Common myeloid progenitor, CD34-positive (primary cell): ENCODE results near the gene MLXIP.
"Not testable (repeated sequence)": the region's sequence is repeated elsewhere in the genome, so short reads cannot be mapped to it uniquely, and the experiment has no call there.

Experiments used
- CTCF ChIA-PET: fragments of 350-600 bp; sonication (Branson Sonifier 250); formaldehyde crosslinking; loops from one replicate; lab custom pipeline; 2021; ENCODE audit warnings: antibody characterized with exemption; lab: Charles Lee
- POLR2A ChIA-PET: fragments of 350-600 bp; sonication (Branson Sonifier 250); formaldehyde crosslinking; loops from one replicate; lab custom pipeline; 2021; ENCODE audit warnings: antibody characterized with exemption; lab: Charles Lee
- DNase-seq, 3 donors: peaks; one replicate each; pipeline versions ENCODE4 v3.0.0 to v3.0.0-alpha.2; 2013
- H3K27ac ChIP-seq, 2 experiments: 1 replicate in 1 of 2; 2 replicates in 1 of 2; pipeline ENCODE4 v1.7.0; 2013; ENCODE audit warnings: inconsistent platforms in 2 of 2, low read length in 2 of 2, mild to moderate bottlenecking in 2 of 2, low read depth in 1 of 2, moderate library complexity in 1 of 2; ENCODE audit not compliant: severe bottlenecking in 2 of 2, insufficient read depth in 1 of 2, poor library complexity in 1 of 2
- H3K27me3 ChIP-seq, 5 experiments: replicated peaks in 2 of 5; 1 replicate in 3 of 5; 2 replicates in 2 of 5; pipeline versions ENCODE4 v1.6.1 to v1.7.0; 2013; ENCODE audit warnings: low read length in 4 of 5, mild to moderate bottlenecking in 2 of 5, moderate library complexity in 2 of 5, inconsistent platforms in 1 of 5; ENCODE audit not compliant: insufficient read depth in 5 of 5, control insufficient read depth in 4 of 5
- H3K36me3 ChIP-seq, 4 experiments: 1 replicate in 2 of 4; 2 replicates in 2 of 4; pipeline versions ENCODE4 v1.6.1 to v1.7.0; 2013; ENCODE audit warnings: low read length in 3 of 4, control low read depth in 1 of 4, mild to moderate bottlenecking in 1 of 4; ENCODE audit not compliant: control insufficient read depth in 4 of 4, insufficient read depth in 4 of 4
- H3K4me1 ChIP-seq, 4 experiments: 1 replicate in 3 of 4; 2 replicates in 1 of 4; pipeline versions ENCODE4 v1.6.1 to v1.7.1; 2013; ENCODE audit warnings: low read length in 3 of 4, mild to moderate bottlenecking in 3 of 4, control low read depth in 1 of 4, inconsistent platforms in 1 of 4, moderate library complexity in 1 of 4; ENCODE audit not compliant: control insufficient read depth in 4 of 4, insufficient read depth in 4 of 4; ENCODE audit errors: control extremely low read depth in 1 of 4
- H3K4me3 ChIP-seq, 7 experiments: 1 replicate in 4 of 7; 2 replicates in 3 of 7; pipeline versions ENCODE4 v1.5.1 to v1.7.0; 2013; ENCODE audit warnings: mild to moderate bottlenecking in 7 of 7, low read length in 6 of 7, moderate library complexity in 6 of 7, inconsistent platforms in 2 of 7, low read depth in 2 of 7, control low read depth in 1 of 7; ENCODE audit not compliant: insufficient read depth in 4 of 7, control insufficient read depth in 1 of 7; ENCODE audit errors: extremely low read depth in 1 of 7
- H3K9me3 ChIP-seq, 5 experiments: 1 replicate in 4 of 5; 2 replicates in 1 of 5; pipeline versions ENCODE4 v1.6.1 to v1.7.1; 2013; ENCODE audit warnings: low read length in 4 of 5, mild to moderate bottlenecking in 2 of 5, inconsistent platforms in 1 of 5, low read depth in 1 of 5, moderate library complexity in 1 of 5; ENCODE audit not compliant: control insufficient read depth in 4 of 5, insufficient read depth in 2 of 5; ENCODE audit errors: control extremely low read depth in 1 of 5
- whole genome bisulfite sequencing: methylation state at CpG from one replicate; pipeline ENCODE4 v1.1.5; 2013; ENCODE audit not compliant: insufficient coverage; 5-methylcytosine and 5-hydroxymethylcytosine counted together

MLXIP gene

DNA sequence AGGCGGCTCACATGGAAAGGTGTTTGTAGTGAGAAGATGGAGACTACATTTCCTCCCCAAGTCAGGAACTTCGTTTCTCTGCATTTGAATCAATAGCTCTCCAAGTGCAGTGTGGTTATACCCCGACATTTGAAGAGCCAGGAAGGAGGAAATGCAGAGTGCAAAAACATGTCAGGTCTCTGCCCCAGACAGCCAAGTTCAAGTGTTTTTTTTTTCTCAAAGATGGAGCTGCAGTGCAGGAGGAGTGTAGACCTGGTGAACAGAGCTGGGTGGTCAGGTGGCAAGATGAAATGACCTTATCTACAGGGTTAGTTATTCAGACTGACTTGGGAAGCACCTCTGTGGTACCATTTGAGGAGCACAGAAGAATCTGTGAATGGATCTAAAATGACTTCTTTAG, 21.3 kb downstream of the MLXIP start:
- 0% methylated on average over 2 of the region's 3 CpGs for WGBS
- peak overlapping the region in 2 of 7 experiments; percentile 6 to 54 for H3K4me3 ChIP-seq
- CTCF ChIA-PET, result interaction anchor here (0.8 to 7.9 kb wide), 5 partner anchors 13 to 307 kb away, joined by 3 to 63 read pairs (median 5); no protein-coding TSS in a partner anchor
- peak overlapping the region in 1 of 2 experiments; percentile 75 for H3K27ac ChIP-seq
- DNase-seq, result no peak
- POLR2A ChIA-PET, result interaction anchor here (0.6 kb wide), 2 partner anchors 45 to 297 kb away, joined by 3 to 6 read pairs; no protein-coding TSS in a partner anchor
- no peaks in the 10 kb centered on the region for H3K36me3 ChIP-seq
- H3K4me1 ChIP-seq, result peaks cover 8 to 66% (median 56%) of the 10 kb centered on the region in 4 experiments
- no peaks in the 10 kb centered on the region for H3K27me3 ChIP-seq
- no peaks in the 10 kb centered on the region for H3K9me3 ChIP-seq

DNA sequence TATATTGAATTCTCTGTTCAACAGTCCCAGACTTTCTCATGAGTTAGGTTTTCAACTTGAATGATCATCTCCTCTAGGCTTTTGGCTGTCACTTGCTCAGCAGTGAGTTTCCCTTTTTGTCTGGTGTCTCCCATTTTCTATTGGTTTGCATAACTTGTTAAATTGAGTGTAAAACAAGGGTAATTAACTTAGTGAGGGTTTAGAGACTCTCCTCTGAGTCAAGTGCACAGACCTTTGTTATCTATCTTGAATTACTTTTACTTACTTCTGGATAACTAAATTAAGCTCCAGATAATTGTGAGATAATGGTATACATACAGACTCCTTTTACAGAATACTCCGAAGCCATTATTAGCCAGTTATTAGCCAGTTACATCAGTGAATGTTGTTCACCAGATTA, 22.0 kb downstream of the MLXIP start:
- Histone ChIP-seq H3K27me3 (no peaks in the 10 kb centered on the region), H3K9me3 (no peaks in the 10 kb centered on the region), H3K36me3 (no peaks in the 10 kb centered on the region), H3K27ac (no peak overlapping the region), H3K4me3 (no peak overlapping the region), H3K4me1 (peaks cover 11 to 71% (median 62%) of the 10 kb centered on the region in 4 experiments)
- no CpG with 5 or more reads among the region's 1 CpG for WGBS
- no peak for DNase-seq
- ChIA-PET CTCF (interaction anchor here (0.8 to 7.9 kb wide), 4 partner anchors 14 to 46 kb away, joined by 3 to 63 read pairs (median 16); no protein-coding TSS in a partner anchor), POLR2A (interaction anchor here (1.4 kb wide), 1 partner anchor 19 kb away, joined by 3 read pairs; no protein-coding TSS in a partner anchor)

DNA sequence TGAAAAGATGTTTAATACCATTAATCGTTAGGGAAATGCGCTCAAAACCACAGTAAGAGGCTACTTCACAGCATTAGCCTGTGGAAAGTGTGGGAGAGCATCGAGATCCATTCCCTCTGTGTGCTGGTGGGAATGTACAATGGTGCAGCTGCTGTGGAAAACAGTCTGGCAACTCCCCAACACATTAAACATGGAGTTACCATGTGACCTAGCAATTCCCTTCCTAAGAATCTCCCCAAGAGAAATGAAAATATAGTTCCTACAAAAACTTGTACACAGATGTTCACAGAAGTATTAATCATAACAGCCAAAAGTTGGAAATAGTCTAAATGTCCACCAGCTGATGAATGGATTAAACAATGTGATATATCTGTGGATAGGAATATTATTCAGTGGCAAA, 23.8 kb downstream of the MLXIP start:
- H3K27ac ChIP-seq, result no peak overlapping the region
- no peak for DNase-seq
- POLR2A ChIA-PET, result no interaction called here
- no peaks in the 10 kb centered on the region for H3K9me3 ChIP-seq
- 100% methylated on average over 2 of the region's 3 CpGs for WGBS
- CTCF ChIA-PET, result interaction anchor here (1.0 to 7.9 kb wide), 7 partner anchors 9 to 39 kb away, joined by 3 to 63 read pairs (median 4); partner anchors contain the start of gene MLXIP
- H3K27me3 ChIP-seq, result no peaks in the 10 kb centered on the region
- no peak overlapping the region for H3K4me3 ChIP-seq
- H3K4me1 ChIP-seq, result peaks cover 11 to 72% (median 59%) of the 10 kb centered on the region in 4 experiments
- peaks cover 0 to 6% (median 0%) of the 10 kb centered on the region in 4 experiments for H3K36me3 ChIP-seq

DNA sequence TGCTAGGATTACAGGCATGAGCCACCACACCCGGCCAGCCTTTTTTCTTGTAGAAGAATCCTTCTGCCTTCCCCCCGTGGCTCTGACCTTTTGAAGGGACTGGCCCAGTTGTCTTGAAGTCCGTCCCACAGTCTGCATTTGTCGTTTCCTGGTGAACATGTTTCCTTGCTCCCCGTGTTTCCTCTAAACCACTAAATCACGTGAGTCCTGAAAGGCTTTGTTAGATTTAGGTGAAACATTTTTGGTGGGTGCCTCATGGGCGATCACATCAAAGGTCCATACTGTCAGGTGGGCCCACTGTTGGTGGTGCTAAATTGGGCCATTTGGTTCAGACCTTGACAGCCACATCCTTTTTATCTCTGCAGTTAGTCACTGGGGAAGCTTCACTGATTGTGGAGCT, 26.3 kb downstream of the MLXIP start:
- CTCF ChIA-PET, result interaction anchor here (1.1 to 3.5 kb wide), 6 partner anchors 15 to 51 kb away, joined by 3 to 26 read pairs (median 6); partner anchors contain the start of gene MLXIP

DNA sequence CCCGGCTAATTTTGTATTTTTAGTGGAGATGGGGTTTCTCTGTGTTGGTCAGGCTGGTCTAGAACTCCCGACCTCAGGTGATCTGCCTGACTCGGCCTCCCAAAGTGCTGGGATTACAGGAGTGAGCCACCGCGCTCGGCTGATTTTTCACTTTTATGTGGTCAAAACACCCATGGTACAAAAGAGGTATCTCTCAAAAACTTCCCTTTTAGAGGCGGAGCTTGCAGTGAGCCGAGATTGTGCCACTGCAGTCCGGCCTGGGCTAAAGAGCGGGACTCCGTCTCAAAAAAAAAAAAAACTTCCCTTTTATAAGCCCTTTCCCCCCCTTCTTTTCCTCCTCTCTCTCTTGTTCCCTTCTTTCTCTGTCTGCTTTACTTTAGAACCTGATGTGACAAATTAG, 26.9 kb downstream of the MLXIP start:
- H3K36me3 ChIP-seq, DNase-seq, POLR2A ChIA-PET, H3K9me3 ChIP-seq, H3K27ac ChIP-seq, H3K27me3 ChIP-seq: not testable (repeated sequence)
- Histone ChIP-seq H3K4me3 (peak overlapping the region in 1 of 7 experiments; percentile 20), H3K4me1 (peaks cover 5 to 55% (median 35%) of the 10 kb centered on the region in 4 experiments)
- WGBS, result 19% methylated on average over 10 of the region's 11 CpGs
- CTCF ChIA-PET, result interaction anchor here (0.7 to 3.5 kb wide), 8 partner anchors 14 to 51 kb away, joined by 3 to 26 read pairs (median 5); partner anchors contain the start of gene MLXIP

More for the DNA sequence above, 26.3 kb downstream of the MLXIP start:
- Histone ChIP-seq H3K9me3 (no peaks in the 10 kb centered on the region), H3K4me3 (peak overlapping the region in 1 of 7 experiments; percentile 33), H3K36me3 (peaks cover 0 to 6% (median 0%) of the 10 kb centered on the region in 4 experiments), H3K27me3 (no peaks in the 10 kb centered on the region), H3K4me1 (peaks cover 11 to 61% (median 39%) of the 10 kb centered on the region in 4 experiments), H3K27ac (no peak overlapping the region)
- POLR2A ChIA-PET, result interaction anchor here (0.6 kb wide), 1 partner anchor 28 kb away, joined by 11 read pairs; no protein-coding TSS in a partner anchor
- DNase-seq, result no peak
- WGBS, result 18% methylated on average over 5 of the region's 7 CpGs

DNA sequence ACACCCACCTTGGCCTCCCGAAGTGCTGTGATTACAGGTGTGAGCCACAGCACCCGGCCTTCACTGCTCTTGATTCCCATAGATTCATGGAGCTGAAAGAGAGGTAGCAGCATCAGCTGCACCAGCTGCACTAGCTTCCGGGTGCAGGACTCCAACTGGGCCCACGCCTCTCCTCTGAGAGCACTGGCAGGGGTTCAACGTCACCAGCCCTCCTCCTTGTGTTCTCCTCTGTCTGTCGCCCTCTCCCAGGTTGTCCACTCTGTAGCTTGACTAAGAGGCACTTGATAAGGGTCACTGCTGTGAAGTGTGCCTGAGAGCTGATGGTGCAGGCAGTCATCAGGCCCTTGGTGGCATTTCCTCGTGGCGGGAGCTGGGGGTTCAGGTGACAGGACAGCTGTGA, 28.3 kb downstream of the MLXIP start:
- peaks cover 3 to 52% (median 28%) of the 10 kb centered on the region in 4 experiments for H3K4me1 ChIP-seq

DNA sequence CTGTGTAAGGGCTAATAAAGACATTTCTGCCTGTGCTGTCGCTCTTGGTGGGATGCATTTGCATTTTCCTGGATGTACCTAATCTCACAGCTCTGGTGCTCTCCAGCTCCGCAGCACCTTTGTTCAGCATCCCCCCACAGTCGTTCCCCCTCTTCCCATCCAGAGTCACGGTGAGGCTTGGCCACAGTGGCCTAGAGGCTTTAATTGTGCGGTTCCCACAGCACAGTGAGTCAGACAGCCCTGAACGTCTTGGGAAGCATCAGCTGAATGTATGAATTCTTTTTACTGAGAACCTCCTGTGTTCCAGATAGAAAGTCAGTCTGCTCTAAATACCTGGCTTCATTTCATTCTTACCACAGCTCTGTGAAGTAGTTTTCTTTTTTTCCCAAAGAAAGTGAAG, 28.7 kb downstream of the MLXIP start:
- DNase-seq, result no peak
- CTCF ChIA-PET, result interaction anchor here (0.9 to 3.5 kb wide), 11 partner anchors 9 to 56 kb away, joined by 3 to 26 read pairs (median 5); partner anchors contain the start of gene MLXIP
- Histone ChIP-seq H3K36me3 (peaks cover 0 to 6% (median 0%) of the 10 kb centered on the region in 4 experiments), H3K4me1 (peaks cover 3 to 52% (median 28%) of the 10 kb centered on the region in 4 experiments), H3K27me3 (no peaks in the 10 kb centered on the region), H3K4me3 (no peak overlapping the region), H3K9me3 (no peaks in the 10 kb centered on the region), H3K27ac (no peak overlapping the region)
- 100% methylated on average over 4 of the region's 6 CpGs for WGBS
- POLR2A ChIA-PET, result interaction anchor here (1.6 kb wide), 1 partner anchor 9 kb away, joined by 5 read pairs; no protein-coding TSS in a partner anchor

More for the DNA sequence above, 28.3 kb downstream of the MLXIP start:
- 97% methylated on average over 8 of the region's 8 CpGs for WGBS
- ChIA-PET CTCF (interaction anchor here (0.9 to 3.5 kb wide), 11 partner anchors 9 to 56 kb away, joined by 3 to 26 read pairs (median 5); partner anchors contain the start of gene MLXIP), POLR2A (interaction anchor here (1.6 kb wide), 1 partner anchor 9 kb away, joined by 5 read pairs; no protein-coding TSS in a partner anchor)
- DNase-seq, result no peak
- Histone ChIP-seq H3K36me3 (peaks cover 0 to 6% (median 0%) of the 10 kb centered on the region in 4 experiments), H3K9me3 (no peaks in the 10 kb centered on the region), H3K4me3 (no peak overlapping the region), H3K27ac (no peak overlapping the region), H3K27me3 (no peaks in the 10 kb centered on the region)
